ENCODE results near the gene MXD4.

The MXD4 gene

GRCh38 chr4:2261853-2262144 lies at the start of gene MXD4:
Gene MXD4 (minus strand): TSS chr4:2262109. CDS start chr4:2261980, 129 bp downstream.
- H3K9me3 Mint-ChIP-seq = no peaks in the 10 kb centered on the region
- H3K27me3 Mint-ChIP-seq (ENCODE audit: low read depth) = no peaks in the 10 kb centered on the region
- peak within 1 kb of the TSS in 2 of 3 experiments; percentile 62 to 85 for H3K27ac Mint-ChIP-seq
- no peak for TF ChIP-seq CTCF (IDR thresholded peaks at IDR 0.05; ENCODE audit: unreplicated experiment in 3 of 3)
- H3K4me1 Mint-ChIP-seq = peaks cover 17% of the 10 kb centered on the region
- peak within 1 kb of the TSS; percentile 79 to 85 (median 84) for H3K4me3 Mint-ChIP-seq
- no peaks in the 10 kb centered on the region for H3K36me3 Mint-ChIP-seq (ENCODE audit: low read depth)

GRCh38 chr4:2306773-2307410 lies 45.0 kb upstream of the MXD4 start:
- peaks cover 4% of the 10 kb centered on the region for H3K36me3 Mint-ChIP-seq (ENCODE audit: low read depth)
- H3K4me1 Mint-ChIP-seq = no peaks in the 10 kb centered on the region
- H3K4me3 Mint-ChIP-seq = no peak overlapping the region
- no peak overlapping the region for H3K27ac Mint-ChIP-seq
- H3K27me3 Mint-ChIP-seq (ENCODE audit: low read depth) = peaks cover 6% of the 10 kb centered on the region
- peaks cover 27% of the 10 kb centered on the region for H3K9me3 Mint-ChIP-seq
- TF ChIP-seq CTCF (IDR thresholded peaks at IDR 0.05; ENCODE audit: unreplicated experiment in 3 of 3) = no peak

GRCh38 chr4:2305766-2306501 lies 44.0 kb upstream of the MXD4 start:
- no peak overlapping the region for H3K4me3 Mint-ChIP-seq

GRCh38 chr4:2304877-2305561 lies 43.1 kb upstream of the MXD4 start:
- peaks cover 26% of the 10 kb centered on the region for H3K9me3 Mint-ChIP-seq
- H3K36me3 Mint-ChIP-seq (ENCODE audit: low read depth) = peaks cover 4% of the 10 kb centered on the region
- no peak for TF ChIP-seq CTCF (IDR thresholded peaks at IDR 0.05; ENCODE audit: unreplicated experiment in 3 of 3)
- H3K27ac Mint-ChIP-seq = no peak overlapping the region
- H3K4me1 Mint-ChIP-seq = peaks cover 3% of the 10 kb centered on the region
- H3K27me3 Mint-ChIP-seq (ENCODE audit: low read depth) = peaks cover 1% of the 10 kb centered on the region
- no peak overlapping the region for H3K4me3 Mint-ChIP-seq

More at GRCh38 chr4:2305766-2306501, 44.0 kb upstream of the MXD4 start:
- no peak for TF ChIP-seq CTCF (IDR thresholded peaks at IDR 0.05; ENCODE audit: unreplicated experiment in 3 of 3)
- Mint-ChIP-seq H3K36me3 (ENCODE audit: low read depth) (peaks cover 4% of the 10 kb centered on the region), H3K4me1 (no peaks in the 10 kb centered on the region), H3K9me3 (peaks cover 31% of the 10 kb centered on the region), H3K27me3 (ENCODE audit: low read depth) (peaks cover 6% of the 10 kb centered on the region), H3K27ac (no peak overlapping the region)

GRCh38 chr4:2304321-2304876 lies 42.5 kb upstream of the MXD4 start:
- TF ChIP-seq CTCF (IDR thresholded peaks at IDR 0.05; ENCODE audit: unreplicated experiment in 3 of 3) = no peak
- no peak overlapping the region for H3K27ac Mint-ChIP-seq
- no peak overlapping the region for H3K4me3 Mint-ChIP-seq
- H3K4me1 Mint-ChIP-seq = peaks cover 5% of the 10 kb centered on the region
- peaks cover 4% of the 10 kb centered on the region for H3K36me3 Mint-ChIP-seq (ENCODE audit: low read depth)
- H3K9me3 Mint-ChIP-seq = peaks cover 23% of the 10 kb centered on the region
- no peaks in the 10 kb centered on the region for H3K27me3 Mint-ChIP-seq (ENCODE audit: low read depth)
